Activated T-helper 2 cell treated with anti-CD3 and anti-CD28 coated beads, Interferon-gamma antibody, Interleukin-2, Interleukin-4, amounts not matched to agents 10 μg/mL and 5 μg/mL and 100 μg/mL, durations not matched to agents 14 hours and 24 hours and 36 hours (primary cell): Measurements from ENCODE around the gene IRF5. TPM values are rescaled to one million over a fixed set of nuclear protein-coding genes. Genes with fewer than 3 reads are reported as not detected.
"Not testable (repeated sequence)": the region's sequence is repeated elsewhere in the genome, so short reads cannot be mapped to it uniquely, and the experiment has no call there.

Source experiments
- DNase-seq: peaks from one replicate; pipeline ENCODE4 v3.0.0; 2021; ENCODE audit warnings: low spot score
- H3K27ac Mint-ChIP-seq: one replicate; pipeline ENCODE4 v1.8.0; 2021; ENCODE audit warnings: mixed read lengths
- H3K27me3 Mint-ChIP-seq: one replicate; pipeline ENCODE4 v1.8.0; 2021; ENCODE audit warnings: low read depth, mixed read lengths
- H3K36me3 Mint-ChIP-seq: one replicate; pipeline ENCODE4 v1.8.0; 2021; ENCODE audit warnings: low read depth, mixed read lengths
- H3K4me1 Mint-ChIP-seq: one replicate; pipeline ENCODE4 v1.8.0; 2021; ENCODE audit warnings: low read depth, mixed read lengths
- H3K4me3 Mint-ChIP-seq: one replicate; pipeline ENCODE4 v1.8.0; 2021; ENCODE audit warnings: low read depth, mild to moderate bottlenecking, moderate library complexity, mixed read lengths
- H3K9me3 Mint-ChIP-seq: one replicate; pipeline ENCODE4 v1.8.0; 2021; ENCODE audit warnings: mixed read lengths
- intact Hi-C: fragments of 100-400 bp; cut with micrococcal nuclease; formaldehyde crosslinking; loops from one replicate; pipeline ENCODE4 v1.15.1; 2023
- total RNA-seq: library from RNA; stranded (reverse); gene quantifications from 2 replicates; pipeline ENCODE4 v1.2.3, GENCODE V29; 2022

The IRF5 gene
- total RNA-seq, 1 donor from 2014 or later = 25.0 TPM

DNA sequence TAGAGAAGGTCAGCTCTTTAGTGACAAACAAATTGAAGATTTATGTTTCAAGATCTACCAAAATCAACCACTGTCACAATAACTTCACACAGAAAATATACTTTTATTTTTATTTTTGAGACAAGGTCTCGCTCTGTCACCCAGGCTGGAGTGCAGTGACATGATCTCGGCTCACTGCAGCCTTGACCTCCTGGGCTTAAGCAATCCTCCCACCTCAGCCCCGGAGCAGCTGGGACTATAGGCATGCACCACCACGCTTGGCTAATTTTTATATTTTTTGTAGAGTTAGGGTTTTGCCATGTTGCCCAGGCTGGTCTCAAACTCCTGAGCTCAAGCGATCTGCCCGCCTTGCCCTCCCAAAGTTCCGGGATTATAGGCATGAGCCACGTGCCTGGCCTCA, 56.8 kb downstream of the IRF5 start:
- H3K4me1 Mint-ChIP-seq, H3K9me3 Mint-ChIP-seq, intact Hi-C loops, H3K27me3 Mint-ChIP-seq, DNase-seq, H3K27ac Mint-ChIP-seq, H3K4me3 Mint-ChIP-seq: not testable (repeated sequence)
- peaks cover 50% of the 10 kb centered on the region for H3K36me3 Mint-ChIP-seq

- H3K27me3 Mint-ChIP-seq = no peaks in the 10 kb centered on the region
- DNase-seq = no peak
- no peak overlapping the region for H3K4me3 Mint-ChIP-seq
- H3K9me3 Mint-ChIP-seq = no peaks in the 10 kb centered on the region
- H3K36me3 Mint-ChIP-seq = peaks cover 52% of the 10 kb centered on the region
- intact Hi-C loops = no loop called here
- no peaks in the 10 kb centered on the region for H3K4me1 Mint-ChIP-seq
- H3K27ac Mint-ChIP-seq = no peak overlapping the region
These were observed 59.5 kb downstream of the IRF5 start for GRCh38 chr7:128997181-128997580.

Other genes starting within 250 kb of the IRF5 start
- gene CALU, start 198.6 kb upstream of the IRF5 start, total RNA-seq = 53.7 and 57.4 TPM in 2 replicates
- gene OPN1SW, start 162.1 kb upstream of the IRF5 start, total RNA-seq = not detected in 2 replicates
- gene CCDC136, start 146.0 kb upstream of the IRF5 start, total RNA-seq = 14.3 and 15.5 TPM in 2 replicates
- not detected in 2 replicates for gene FLNC, start 107.5 kb upstream of the IRF5 start, total RNA-seq
- 123 and 132 TPM in 2 replicates for gene ATP6V1F, start 75.1 kb upstream of the IRF5 start, total RNA-seq
- not detected in 2 replicates for gene KCP, start 27.2 kb upstream of the IRF5 start, total RNA-seq
- gene TNPO3, start 117.2 kb downstream of the IRF5 start, total RNA-seq = 53.3 and 53.7 TPM in 2 replicates
- 5.5 and 5.6 TPM in 2 replicates for gene TSPAN33, start 206.8 kb downstream of the IRF5 start, total RNA-seq